Nephron (organoid): ENCODE results near the gene COL18A1.
A peak's percentile ranks its signal among the peaks of the same experiment; 100 is the strongest.

Experiments used
- H3K27ac Mint-ChIP-seq, 3 experiments: 2 replicates each; pipeline ENCODE4 v1.8.0; 2020; ENCODE audit warnings: mixed read lengths in 3 of 3, mild to moderate bottlenecking in 2 of 3, moderate library complexity in 1 of 3
- H3K27me3 Mint-ChIP-seq: 2 replicates; pipeline ENCODE4 v1.8.0; 2021; ENCODE audit warnings: low read depth, mild to moderate bottlenecking, moderate library complexity, mixed read lengths
- H3K36me3 Mint-ChIP-seq: 2 replicates; pipeline ENCODE4 v1.8.0; 2020; ENCODE audit warnings: low read depth, mixed read lengths
- H3K4me1 Mint-ChIP-seq: 2 replicates; pipeline ENCODE4 v1.8.0; 2020; ENCODE audit warnings: mixed read lengths
- H3K4me3 Mint-ChIP-seq, 3 experiments: 2 replicates each; pipeline ENCODE4 v1.8.0; 2020; ENCODE audit warnings: mild to moderate bottlenecking in 3 of 3, mixed read lengths in 3 of 3, moderate library complexity in 2 of 3
- H3K9me3 Mint-ChIP-seq: 2 replicates; pipeline ENCODE4 v1.8.0; 2020; ENCODE audit warnings: mixed read lengths
- CTCF ChIP-seq, 3 experiments: fragments of 200-600 bp; sonication (generic); IDR thresholded peaks; one replicate each; pipeline ENCODE4 v1.5.0; 2021; ENCODE audit warnings: antibody characterized with exemption in 3 of 3; ENCODE audit not compliant: unreplicated experiment in 3 of 3

COL18A1 gene

GRCh38 chr21:45415188-45415942 is 10.4 kb downstream of the COL18A1 start:
- Mint-ChIP-seq H3K4me1 (peaks cover 73% of the 10 kb centered on the region), H3K4me3 (no peak overlapping the region), H3K27me3 (peaks cover 5% of the 10 kb centered on the region), H3K36me3 (no peaks in the 10 kb centered on the region), H3K27ac (no peak overlapping the region), H3K9me3 (no peaks in the 10 kb centered on the region)
- no peak for TF ChIP-seq CTCF (IDR thresholded peaks at IDR 0.05; ENCODE audit: unreplicated experiment in 3 of 3)

- Mint-ChIP-seq H3K36me3 (no peaks in the 10 kb centered on the region), H3K4me1 (peaks cover 66% of the 10 kb centered on the region), H3K27ac (peak overlapping the region; percentile 44 to 72 (median 70)), H3K4me3 (no peak overlapping the region), H3K9me3 (no peaks in the 10 kb centered on the region), H3K27me3 (peaks cover 5% of the 10 kb centered on the region)
- TF ChIP-seq CTCF (IDR thresholded peaks at IDR 0.05; ENCODE audit: unreplicated experiment in 3 of 3), result no peak
Observed at GRCh38 chr21:45415943-45416611, 11.1 kb downstream of the COL18A1 start.

GRCh38 chr21:45416620-45417019 is 11.7 kb downstream of the COL18A1 start:
- TF ChIP-seq CTCF (IDR thresholded peaks at IDR 0.05; ENCODE audit: unreplicated experiment in 3 of 3), result no peak
- peaks cover 5% of the 10 kb centered on the region for H3K27me3 Mint-ChIP-seq
- no peaks in the 10 kb centered on the region for H3K36me3 Mint-ChIP-seq
- H3K9me3 Mint-ChIP-seq, result no peaks in the 10 kb centered on the region
- peaks cover 67% of the 10 kb centered on the region for H3K4me1 Mint-ChIP-seq
- peak overlapping the region; percentile 44 to 72 (median 70) for H3K27ac Mint-ChIP-seq
- H3K4me3 Mint-ChIP-seq, result no peak overlapping the region

- Mint-ChIP-seq H3K36me3 (no peaks in the 10 kb centered on the region), H3K27ac (peak overlapping the region; percentile 44 to 72 (median 70)), H3K4me1 (peaks cover 67% of the 10 kb centered on the region), H3K4me3 (no peak overlapping the region), H3K9me3 (no peaks in the 10 kb centered on the region), H3K27me3 (peaks cover 5% of the 10 kb centered on the region)
- TF ChIP-seq CTCF (IDR thresholded peaks at IDR 0.05; ENCODE audit: unreplicated experiment in 3 of 3), result no peak
Observed at GRCh38 chr21:45417256-45417950, 12.4 kb downstream of the COL18A1 start.

- no peak for TF ChIP-seq CTCF (IDR thresholded peaks at IDR 0.05; ENCODE audit: unreplicated experiment in 3 of 3)
- H3K27ac Mint-ChIP-seq, result no peak overlapping the region
- no peaks in the 10 kb centered on the region for H3K9me3 Mint-ChIP-seq
- H3K27me3 Mint-ChIP-seq, result peaks cover 5% of the 10 kb centered on the region
- peaks cover 62% of the 10 kb centered on the region for H3K4me1 Mint-ChIP-seq
- no peaks in the 10 kb centered on the region for H3K36me3 Mint-ChIP-seq
- H3K4me3 Mint-ChIP-seq, result no peak overlapping the region
Observed at GRCh38 chr21:45417951-45418300, 13.0 kb downstream of the COL18A1 start.
